Right ventricle myocardium inferior (tissue), 1 donor: ENCODE measurements around the gene CTNND2. TPM values are rescaled to one million over a fixed set of nuclear protein-coding genes. Genes with fewer than 3 reads are reported as not detected.

ENCODE experiments used
- ATAC-seq: fragments of 200-7000 bp; cut with Tn5 transposase; one replicate; pipeline ENCODE4 v1.9.1; 2020; ENCODE audit warnings: mild to moderate bottlenecking, moderate library complexity
- DNase-seq: peaks from one replicate; pipeline ENCODE4 v3.0.0; 2021; ENCODE audit errors: missing footprints
- intact Hi-C: fragments of 100-400 bp; cut with DNase I; formaldehyde crosslinking; loops from one replicate; pipeline ENCODE4 v1.11.0; 2022
- total RNA-seq: library from RNA; stranded (reverse); fragmentation: NEBNext Ultra II Directional; extraction: Animal tissue kit (Norgen Biotek cat#: 25700); gene quantifications from one replicate; pipeline ENCODE4 v1.2.1, GENCODE V29; 2021
- donor health status: DM: no; HTN: yes; CAD: no; lungs with severe emphysema.

CTNND2 gene
- total RNA-seq, 1 donor from 2014 or later, result 1.7 TPM

GRCh38 chr5:11564706-11565105 is 339.5 kb downstream of the CTNND2 start:
- intact Hi-C loops, result no loop called here
- ATAC-seq (no peak), DNase-seq (no peak)

GRCh38 chr5:11563822-11564221 is 340.4 kb downstream of the CTNND2 start:
- DNase-seq (no peak), ATAC-seq (no peak)
- intact Hi-C loops, result no loop called here

- ATAC-seq, result no peak
- DNase-seq, result no peak
- intact Hi-C loops, result no loop called here
Observed at GRCh38 chr5:11560915-11561697, 343.1 kb downstream of the CTNND2 start.

GRCh38 chr5:11557063-11557462 is 347.2 kb downstream of the CTNND2 start:
- ATAC-seq (no peak), DNase-seq (no peak)
- intact Hi-C loops, result no loop called here

DNA sequence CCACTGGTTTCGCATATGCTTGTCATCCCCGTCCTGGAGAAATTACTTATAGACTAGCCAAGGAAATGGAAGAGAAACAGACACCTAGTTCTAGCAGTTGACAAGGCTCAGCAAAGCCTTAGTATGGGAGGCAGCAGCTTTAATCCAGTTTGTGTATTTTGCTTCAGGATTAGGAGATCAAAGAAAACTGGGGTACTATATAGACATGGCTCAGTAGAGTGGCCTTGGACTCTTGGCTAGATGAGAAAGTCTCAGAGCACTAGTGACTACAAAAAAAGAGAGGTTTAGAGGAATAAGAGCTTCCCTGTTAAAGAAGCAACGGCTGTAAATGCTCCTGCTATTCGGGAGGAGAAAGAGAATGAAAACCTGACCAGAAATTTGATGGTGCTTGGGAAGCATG is 349.1 kb downstream of the CTNND2 start:
- intact Hi-C loops, result no loop called here
- no peak for ATAC-seq
- no peak for DNase-seq

GRCh38 chr5:11547730-11548129 is 356.5 kb downstream of the CTNND2 start:
- ATAC-seq (no peak), DNase-seq (no peak)
- intact Hi-C loops, result no loop called here

- DNase-seq (no peak), ATAC-seq (no peak)
- intact Hi-C loops, result no loop called here
Observed at GRCh38 chr5:11547140-11547539, 357.1 kb downstream of the CTNND2 start.

DNA sequence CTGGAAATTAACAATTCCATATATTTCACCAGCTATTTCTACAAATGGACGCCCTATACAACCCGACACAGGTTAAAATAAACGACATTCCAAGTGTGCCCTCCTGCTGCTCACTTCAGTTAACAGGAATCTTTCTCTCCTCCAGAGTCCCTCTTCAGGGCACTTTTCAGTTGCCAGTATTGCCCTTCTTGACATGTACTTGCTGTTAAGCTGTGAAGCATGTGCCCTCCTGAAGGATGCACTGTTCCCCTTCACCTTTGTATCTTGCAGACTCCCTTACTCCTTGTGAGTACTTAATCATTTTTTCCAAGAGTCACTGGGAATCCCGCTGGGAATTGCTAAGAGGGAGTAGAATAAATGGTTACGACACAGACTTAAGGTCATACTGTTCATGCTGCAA is 364.1 kb downstream of the CTNND2 start:
- ATAC-seq (no peak), DNase-seq (no peak)
- intact Hi-C loops, result no loop called here

DNA sequence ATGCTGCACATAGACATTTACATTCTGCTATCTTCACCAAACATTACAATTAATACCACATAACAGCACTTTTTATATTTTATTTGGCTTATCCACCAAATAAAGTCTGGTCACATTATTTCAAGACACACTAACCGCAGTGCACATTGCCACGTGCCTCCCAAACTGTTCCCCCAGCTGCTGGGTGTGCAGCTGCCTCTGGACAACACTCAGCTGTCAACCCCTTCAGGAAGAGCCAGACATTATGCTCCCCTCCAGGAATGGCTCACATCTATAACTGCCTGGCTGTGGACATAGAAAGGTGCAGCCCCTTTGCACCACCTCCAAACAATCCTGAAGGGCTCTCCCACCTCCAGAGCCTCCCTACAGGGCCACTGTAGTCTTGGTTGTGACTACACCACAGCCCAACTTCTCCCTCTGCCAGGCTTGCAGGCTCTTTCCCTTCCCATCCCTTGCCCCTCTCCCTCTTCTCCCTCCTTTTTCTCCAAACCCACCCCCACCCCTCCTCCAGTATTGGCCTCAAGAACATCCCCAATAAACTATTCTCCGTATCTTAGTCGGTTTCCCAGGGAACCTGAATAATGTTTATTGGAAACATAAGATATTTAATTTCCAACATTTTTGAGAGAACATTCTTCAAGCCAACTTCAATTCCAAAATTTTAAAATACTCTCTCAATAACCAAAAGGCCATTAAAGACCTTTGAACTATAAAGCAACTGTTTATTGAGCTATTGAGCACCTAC is 372.3 kb downstream of the CTNND2 start:
- ATAC-seq, result peak; percentile 42
- no peak for DNase-seq
- intact Hi-C loops, result no loop called here

- intact Hi-C loops, result loop anchor here (5.0 kb wide), 1 partner anchor 79 kb away; no protein-coding TSS in a partner anchor
- ATAC-seq, result peak; percentile 96
- peak; percentile 72 for DNase-seq
Observed at GRCh38 chr5:11528720-11529119, 375.5 kb downstream of the CTNND2 start.

DNA sequence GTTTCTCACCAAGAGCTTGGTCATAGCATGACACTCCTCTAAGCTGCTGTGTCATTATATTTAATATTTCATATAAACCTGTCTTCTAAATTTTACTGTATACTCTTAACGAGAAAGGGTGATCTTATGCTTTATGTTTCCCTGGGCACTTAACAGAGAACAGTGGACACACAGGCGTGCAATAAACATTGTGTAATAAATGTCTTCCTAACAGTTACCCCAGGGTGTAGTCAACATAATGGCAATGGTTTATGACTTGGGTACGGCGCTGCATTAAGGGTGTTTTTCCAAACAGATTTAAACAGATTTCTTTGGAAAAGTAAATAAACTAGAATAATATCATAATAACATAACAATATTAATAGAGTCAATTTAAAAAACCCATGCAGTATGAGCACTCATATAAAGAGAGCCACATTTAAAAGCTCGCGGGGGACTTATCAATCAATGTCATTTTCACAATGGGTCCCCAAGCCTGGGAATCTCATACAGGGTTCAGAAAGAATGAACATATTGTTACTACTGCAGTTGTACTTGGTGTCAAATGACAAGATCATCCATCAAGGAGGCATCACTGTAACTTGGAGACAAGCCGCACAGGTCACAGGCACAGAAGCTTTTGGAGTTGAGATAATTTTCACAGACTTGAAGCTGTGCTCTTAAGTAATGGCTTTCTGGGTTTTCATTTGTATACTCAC is 376.4 kb downstream of the CTNND2 start:
- intact Hi-C loops, result loop anchor here (5.0 kb wide), 1 partner anchor 80 kb away; no protein-coding TSS in a partner anchor
- DNase-seq (no peak), ATAC-seq (no peak)

GRCh38 chr5:11525020-11525419 is 379.2 kb downstream of the CTNND2 start:
- intact Hi-C loops, result loop anchor here (5.0 kb wide), 1 partner anchor 82 kb away; no protein-coding TSS in a partner anchor
- ATAC-seq, result no peak

GRCh38 chr5:11524188-11524587 is 380.1 kb downstream of the CTNND2 start:
- no peak for ATAC-seq
- intact Hi-C loops, result no loop called here
- no peak for DNase-seq

More at GRCh38 chr5:11525020-11525419, 379.2 kb downstream of the CTNND2 start:
- no peak for DNase-seq

GRCh38 chr5:11522796-11523195 is 381.4 kb downstream of the CTNND2 start:
- intact Hi-C loops, result no loop called here
- no peak for DNase-seq
- no peak for ATAC-seq

GRCh38 chr5:11520241-11520930 is 383.9 kb downstream of the CTNND2 start:
- ATAC-seq, result no peak
- no peak for DNase-seq

GRCh38 chr5:11519236-11519635 is 385.0 kb downstream of the CTNND2 start:
- ATAC-seq (no peak), DNase-seq (no peak)
- intact Hi-C loops, result no loop called here

More at GRCh38 chr5:11520241-11520930, 383.9 kb downstream of the CTNND2 start:
- intact Hi-C loops, result no loop called here

GRCh38 chr5:11518676-11519075 is 385.6 kb downstream of the CTNND2 start:
- no peak for ATAC-seq
- intact Hi-C loops, result no loop called here
- no peak for DNase-seq

GRCh38 chr5:11514705-11515432 is 389.4 kb downstream of the CTNND2 start:
- ATAC-seq, result no peak

More at GRCh38 chr5:11514705-11515432, 389.4 kb downstream of the CTNND2 start:
- intact Hi-C loops, result no loop called here
- DNase-seq, result no peak
